ENCODE data around the gene ITSN2. TPM values are rescaled to one million over a fixed set of nuclear protein-coding genes. Genes with fewer than 3 reads are reported as not detected.

The ITSN2 gene
- total RNA-seq, 1 experiment from 2014 or later, result 26.5 TPM

DNA sequence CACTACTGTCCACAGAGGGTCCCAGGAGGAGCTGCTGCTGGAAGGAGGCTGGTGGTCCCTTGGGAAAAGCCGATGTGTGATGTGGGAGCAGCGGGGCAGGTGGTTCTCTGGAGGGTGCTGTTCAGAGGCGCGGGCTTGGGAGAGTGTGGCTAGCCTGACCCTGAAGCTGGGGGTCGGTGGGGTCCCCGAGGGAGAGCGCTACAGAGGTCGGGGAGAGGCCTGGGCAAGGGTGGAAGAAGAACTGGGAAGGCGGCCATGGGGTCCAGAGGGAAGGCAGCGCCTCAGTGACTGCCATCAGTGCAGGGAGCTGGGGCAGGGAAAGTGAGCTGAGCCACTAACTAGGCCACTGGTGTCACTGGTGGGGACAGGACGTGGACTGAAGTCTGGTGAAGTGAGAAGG, 153.0 kb downstream of the ITSN2 start:
- Histone ChIP-seq H3K4me2 (ENCODE audit: low read length) (no peak overlapping the region), H3K9me2 (ENCODE audit: insufficient read depth) (no peaks in the 10 kb centered on the region), H3K4me3 (replicated peaks in 1 of 2; ENCODE audit: low read depth in 1 of 2, low read length in 2 of 2) (no peak overlapping the region), H3K27ac (ENCODE audit: low read depth, low read length) (no peak overlapping the region), H4K20me1 (ENCODE audit: insufficient read depth) (no peaks in the 10 kb centered on the region), H3K4me1 (ENCODE audit: control insufficient read depth in 1 of 2, insufficient read depth in 2 of 2, low read length in 2 of 2) (no peaks in the 10 kb centered on the region), H3K27me3 (ENCODE audit: insufficient read depth, low read length) (no peaks in the 10 kb centered on the region), H3K9me3 (ENCODE audit: control insufficient read depth in 1 of 2, insufficient read depth in 1 of 2, low read depth in 1 of 2, low read length in 2 of 2) (no peaks in the 10 kb centered on the region), H3K9ac (ENCODE audit: low read length) (no peak overlapping the region), H3K36me3 (ENCODE audit: control insufficient read depth in 1 of 2, insufficient read depth in 2 of 2, low read length in 2 of 2) (no peaks in the 10 kb centered on the region; a peak in 1 of 4 replicates), H3K79me2 (ENCODE audit: insufficient read depth, low read length) (no peaks in the 10 kb centered on the region), H2AFZ (ENCODE audit: low read depth, low read length, poor library complexity, severe bottlenecking) (no peak overlapping the region)
- BruUV-seq (replicated peaks), result no TSS peak
- ATAC-seq (no peak), DNase-seq (ENCODE audit: low read depth, low spot score) (no peak)
- RAD21 ChIA-PET (ENCODE audit: low non-redundant PET in 1 of 2, low total read pairs in 2 of 2, uncharacterized antibody in 2 of 2, unreplicated experiment in 2 of 2), result no interaction called here
- intact Hi-C loops (cut with micrococcal nuclease), result no loop called here
- POLR2A ChIA-PET, result no interaction called here
- CTCF ChIA-PET, result no interaction called here
- TF ChIP-seq ZFX (IDR thresholded peaks at IDR 0.05) (no peak), SP1 (IDR thresholded peaks at IDR 0.05; ENCODE audit: low read depth) (no peak), POLR2AphosphoS5 (IDR thresholded peaks at IDR 0.05; ENCODE audit: low read depth, low read length) (no peak), YY1 (IDR thresholded peaks at IDR 0.05; ENCODE audit: extremely low read depth, insufficient replicate concordance, low read depth, low read length) (no peak), EZH2 (IDR thresholded peaks at IDR 0.05) (no peak), CBX3 (IDR thresholded peaks at IDR 0.05; ENCODE audit: low read depth) (no peak), EZH2phosphoT487 (IDR thresholded peaks at IDR 0.05; ENCODE audit: borderline replicate concordance) (no peak), CEBPB (IDR thresholded peaks at IDR 0.05; ENCODE audit: low read depth) (no peak), ELF1 (IDR thresholded peaks at IDR 0.05; ENCODE audit: borderline replicate concordance, low read depth) (no peak), SRF (IDR thresholded peaks at IDR 0.05; ENCODE audit: low read depth) (no peak), FOSL1 (IDR thresholded peaks at IDR 0.05; ENCODE audit: low read depth) (no peak), JUND (IDR thresholded peaks at IDR 0.05) (no peak), TCF7L2 (IDR thresholded peaks at IDR 0.05; ENCODE audit: borderline replicate concordance, extremely low read depth, insufficient read depth, insufficient read length) (no peak)
- TF ChIP-seq, protein P1, sequence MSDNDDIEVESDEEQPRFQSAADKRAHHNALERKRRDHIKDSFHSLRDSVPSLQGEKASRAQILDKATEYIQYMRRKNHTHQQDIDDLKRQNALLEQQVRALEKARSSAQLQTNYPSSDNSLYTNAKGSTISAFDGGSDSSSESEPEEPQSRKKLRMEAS (IDR thresholded peaks at IDR 0.05), result no peak
- TF ChIP-seq, protein P2, sequence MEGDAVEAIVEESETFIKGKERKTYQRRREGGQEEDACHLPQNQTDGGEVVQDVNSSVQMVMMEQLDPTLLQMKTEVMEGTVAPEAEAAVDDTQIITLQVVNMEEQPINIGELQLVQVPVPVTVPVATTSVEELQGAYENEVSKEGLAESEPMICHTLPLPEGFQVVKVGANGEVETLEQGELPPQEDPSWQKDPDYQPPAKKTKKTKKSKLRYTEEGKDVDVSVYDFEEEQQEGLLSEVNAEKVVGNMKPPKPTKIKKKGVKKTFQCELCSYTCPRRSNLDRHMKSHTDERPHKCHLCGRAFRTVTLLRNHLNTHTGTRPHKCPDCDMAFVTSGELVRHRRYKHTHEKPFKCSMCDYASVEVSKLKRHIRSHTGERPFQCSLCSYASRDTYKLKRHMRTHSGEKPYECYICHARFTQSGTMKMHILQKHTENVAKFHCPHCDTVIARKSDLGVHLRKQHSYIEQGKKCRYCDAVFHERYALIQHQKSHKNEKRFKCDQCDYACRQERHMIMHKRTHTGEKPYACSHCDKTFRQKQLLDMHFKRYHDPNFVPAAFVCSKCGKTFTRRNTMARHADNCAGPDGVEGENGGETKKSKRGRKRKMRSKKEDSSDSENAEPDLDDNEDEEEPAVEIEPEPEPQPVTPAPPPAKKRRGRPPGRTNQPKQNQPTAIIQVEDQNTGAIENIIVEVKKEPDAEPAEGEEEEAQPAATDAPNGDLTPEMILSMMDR (IDR thresholded peaks at IDR 0.05 in 2 of 3, conservative IDR thresholded peaks at IDR 0.05 in 1 of 3; ENCODE audit: borderline replicate concordance in 1 of 3, insufficient read depth in 1 of 3, low read depth in 2 of 3, low read length in 2 of 3), result no peak
- TF ChIP-seq, protein P3, sequence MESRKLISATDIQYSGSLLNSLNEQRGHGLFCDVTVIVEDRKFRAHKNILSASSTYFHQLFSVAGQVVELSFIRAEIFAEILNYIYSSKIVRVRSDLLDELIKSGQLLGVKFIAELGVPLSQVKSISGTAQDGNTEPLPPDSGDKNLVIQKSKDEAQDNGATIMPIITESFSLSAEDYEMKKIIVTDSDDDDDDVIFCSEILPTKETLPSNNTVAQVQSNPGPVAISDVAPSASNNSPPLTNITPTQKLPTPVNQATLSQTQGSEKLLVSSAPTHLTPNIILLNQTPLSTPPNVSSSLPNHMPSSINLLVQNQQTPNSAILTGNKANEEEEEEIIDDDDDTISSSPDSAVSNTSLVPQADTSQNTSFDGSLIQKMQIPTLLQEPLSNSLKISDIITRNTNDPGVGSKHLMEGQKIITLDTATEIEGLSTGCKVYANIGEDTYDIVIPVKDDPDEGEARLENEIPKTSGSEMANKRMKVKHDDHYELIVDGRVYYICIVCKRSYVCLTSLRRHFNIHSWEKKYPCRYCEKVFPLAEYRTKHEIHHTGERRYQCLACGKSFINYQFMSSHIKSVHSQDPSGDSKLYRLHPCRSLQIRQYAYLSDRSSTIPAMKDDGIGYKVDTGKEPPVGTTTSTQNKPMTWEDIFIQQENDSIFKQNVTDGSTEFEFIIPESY (IDR thresholded peaks at IDR 0.05; ENCODE audit: extremely low read depth, insufficient replicate concordance, low read length), result no peak
- TF ChIP-seq, protein P4, sequence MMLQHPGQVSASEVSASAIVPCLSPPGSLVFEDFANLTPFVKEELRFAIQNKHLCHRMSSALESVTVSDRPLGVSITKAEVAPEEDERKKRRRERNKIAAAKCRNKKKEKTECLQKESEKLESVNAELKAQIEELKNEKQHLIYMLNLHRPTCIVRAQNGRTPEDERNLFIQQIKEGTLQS (IDR thresholded peaks at IDR 0.05), result no peak

Data from HCT116 (cell line).